Measurements from ENCODE around the gene PADI1. TPM values are rescaled to one million over a fixed set of nuclear protein-coding genes. Genes with fewer than 3 reads are reported as not detected.

The PADI1 gene
- total RNA-seq, 1 donor from 2014 or later, result not detected

GRCh38 chr1:17290553-17290952 is 85.6 kb downstream of the PADI1 start:
- Histone ChIP-seq H3K4me1 (ENCODE audit: control insufficient read depth in 3 of 3, insufficient read depth in 3 of 3, low read length in 3 of 3) (no peaks in the 10 kb centered on the region), H3K4me3 (ENCODE audit: low read length in 3 of 3) (no peak overlapping the region), H3K9me3 (ENCODE audit: control insufficient read depth in 3 of 3, low read length in 3 of 3) (no peaks in the 10 kb centered on the region), H3K36me3 (ENCODE audit: control insufficient read depth in 3 of 3, insufficient read depth in 3 of 3, low read length in 3 of 3) (no peaks in the 10 kb centered on the region), H3K9ac (ENCODE audit: low read depth in 1 of 3, low read length in 3 of 3) (no peak overlapping the region), H3K27me3 (ENCODE audit: control insufficient read depth in 3 of 3, insufficient read depth in 3 of 3, low read length in 3 of 3) (peaks cover 5 to 29% (median 27%) of the 10 kb centered on the region in 3 donors), H3K27ac (ENCODE audit: low read depth, low read length) (no peak overlapping the region)

- H3K4me1 ChIP-seq (ENCODE audit: control insufficient read depth in 3 of 3, insufficient read depth in 3 of 3, low read length in 3 of 3), result no peaks in the 10 kb centered on the region
- no peak overlapping the region for H3K9ac ChIP-seq (ENCODE audit: low read depth in 1 of 3, low read length in 3 of 3)
- peaks cover 5 to 21% (median 17%) of the 10 kb centered on the region in 3 donors for H3K27me3 ChIP-seq (ENCODE audit: control insufficient read depth in 3 of 3, insufficient read depth in 3 of 3, low read length in 3 of 3)
- H3K36me3 ChIP-seq (ENCODE audit: control insufficient read depth in 3 of 3, insufficient read depth in 3 of 3, low read length in 3 of 3), result no peaks in the 10 kb centered on the region
- no peak overlapping the region for H3K27ac ChIP-seq (ENCODE audit: low read depth, low read length)
- H3K9me3 ChIP-seq (ENCODE audit: control insufficient read depth in 3 of 3, low read length in 3 of 3), result no peaks in the 10 kb centered on the region
- H3K4me3 ChIP-seq (ENCODE audit: low read length in 3 of 3), result no peak overlapping the region
Observed at GRCh38 chr1:17292299-17293160, 87.6 kb downstream of the PADI1 start.

DNA sequence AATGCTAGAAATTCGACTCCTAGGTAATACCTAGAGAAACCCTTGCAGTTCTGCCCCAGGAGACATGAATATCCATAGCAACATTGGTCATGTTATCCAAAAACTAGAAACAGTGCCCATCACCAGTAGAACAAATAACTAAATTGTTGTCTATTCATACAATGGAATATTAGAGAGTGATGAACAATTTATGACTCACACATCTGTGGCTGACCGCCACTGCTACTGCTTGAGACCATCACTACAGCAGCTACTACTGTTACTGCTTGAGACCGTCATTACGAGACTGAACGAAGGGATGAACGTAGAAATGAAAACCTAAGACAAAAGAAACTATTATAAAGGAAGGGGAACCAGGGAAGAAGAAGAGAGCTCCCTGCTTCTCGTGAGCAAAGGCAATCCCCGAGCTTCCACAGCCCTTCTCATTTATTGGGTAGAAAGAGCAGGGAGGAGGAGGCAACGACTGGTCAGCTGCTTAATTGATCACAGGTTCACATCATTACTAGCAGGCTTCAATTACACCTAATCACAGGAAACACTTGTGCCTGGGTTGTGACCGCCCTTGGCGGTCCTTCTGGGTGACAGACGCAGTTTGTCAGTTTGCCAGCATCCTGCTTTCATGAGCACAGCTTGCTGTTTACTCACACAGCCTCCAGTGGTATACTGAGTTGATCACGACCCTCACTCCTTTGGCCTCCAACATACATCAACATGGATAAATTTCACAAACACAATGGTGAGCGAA is 88.9 kb downstream of the PADI1 start:
- Histone ChIP-seq H3K27me3 (ENCODE audit: control insufficient read depth in 3 of 3, insufficient read depth in 3 of 3, low read length in 3 of 3) (peaks cover 5 to 13% (median 12%) of the 10 kb centered on the region in 3 donors), H3K4me1 (ENCODE audit: control insufficient read depth in 3 of 3, insufficient read depth in 3 of 3, low read length in 3 of 3) (no peaks in the 10 kb centered on the region), H3K9ac (ENCODE audit: low read depth in 1 of 3, low read length in 3 of 3) (no peak overlapping the region), H3K9me3 (ENCODE audit: control insufficient read depth in 3 of 3, low read length in 3 of 3) (no peaks in the 10 kb centered on the region), H3K36me3 (ENCODE audit: control insufficient read depth in 3 of 3, insufficient read depth in 3 of 3, low read length in 3 of 3) (no peaks in the 10 kb centered on the region), H3K4me3 (ENCODE audit: low read length in 3 of 3) (no peak overlapping the region), H3K27ac (ENCODE audit: low read depth, low read length) (no peak overlapping the region)

- no peak overlapping the region for H3K27ac ChIP-seq (ENCODE audit: low read depth, low read length)
- H3K27me3 ChIP-seq (ENCODE audit: control insufficient read depth in 3 of 3, insufficient read depth in 3 of 3, low read length in 3 of 3), result peaks cover 5 to 9% (median 7%) of the 10 kb centered on the region in 3 donors
- H3K4me3 ChIP-seq (ENCODE audit: low read length in 3 of 3), result no peak overlapping the region
- H3K9me3 ChIP-seq (ENCODE audit: control insufficient read depth in 3 of 3, low read length in 3 of 3), result no peaks in the 10 kb centered on the region
- no peaks in the 10 kb centered on the region for H3K36me3 ChIP-seq (ENCODE audit: control insufficient read depth in 3 of 3, insufficient read depth in 3 of 3, low read length in 3 of 3)
- no peak overlapping the region for H3K9ac ChIP-seq (ENCODE audit: low read depth in 1 of 3, low read length in 3 of 3)
- H3K4me1 ChIP-seq (ENCODE audit: control insufficient read depth in 3 of 3, insufficient read depth in 3 of 3, low read length in 3 of 3), result no peaks in the 10 kb centered on the region
Observed at GRCh38 chr1:17295292-17295691, 90.4 kb downstream of the PADI1 start.

Small RNA genes lying within 50 kb of the gene (small RNA-seq; reads per million reads assigned to genes)
- not detected for gene MIR3972

Other genes with a start within 250 kb of the PADI1 start
- gene MFAP2, start 224.5 kb upstream of the PADI1 start, total RNA-seq, result 19.8 TPM
- 8.9 TPM for gene ATP13A2, start 193.2 kb upstream of the PADI1 start, total RNA-seq
- 163 TPM for gene SDHB, start 151.1 kb upstream of the PADI1 start, total RNA-seq
- gene PADI2, start 85.7 kb upstream of the PADI1 start, total RNA-seq, result 33.9 TPM
- gene PADI3, start 44.0 kb downstream of the PADI1 start, total RNA-seq, result not detected
- 1.0 TPM for gene PADI4, start 103.1 kb downstream of the PADI1 start, total RNA-seq
- gene PADI6, start 167.1 kb downstream of the PADI1 start, total RNA-seq, result not detected
- gene RCC2, start 234.5 kb downstream of the PADI1 start, total RNA-seq, result 20.4 TPM